Thyroid gland (tissue), 4 donors: ENCODE results near the gene DCT. TPM values are rescaled to one million over a fixed set of nuclear protein-coding genes. Genes with fewer than 3 reads are reported as not detected.
"Not testable (repeated sequence)": the region's sequence is repeated elsewhere in the genome, so short reads cannot be mapped to it uniquely, and the experiment has no call there.

Experiments used
- DNase-seq, 2 donors: peaks; one replicate each; pipeline ENCODE4 v3.0.0-alpha.2; 2019
- H3K27ac ChIP-seq, 3 donors: fragments of 200-600 bp; sonication (generic); 1 replicate in 2 of 3; 2 replicates in 1 of 3; pipeline ENCODE4 v1.5.1; 2016 to 2019; ENCODE audit warnings: mild to moderate bottlenecking in 1 of 3, moderate library complexity in 1 of 3
- H3K27me3 ChIP-seq: fragments of 200-600 bp; sonication (generic); one replicate; pipeline ENCODE4 v1.5.1; 2019
- H3K36me3 ChIP-seq, 2 donors: fragments of 200-600 bp; sonication (generic); one replicate each; pipeline ENCODE4 v1.5.1; 2016 to 2019
- H3K4me1 ChIP-seq, 2 donors: fragments of 200-600 bp; sonication (generic); one replicate each; pipeline ENCODE4 v1.5.1; 2017 to 2019
- H3K4me3 ChIP-seq, 3 donors: fragments of 200-600 bp; sonication (generic); replicated peaks in 1 of 3; 1 replicate in 2 of 3; 2 replicates in 1 of 3; pipeline ENCODE4 v1.5.1; 2016; ENCODE audit warnings: mild to moderate bottlenecking in 1 of 3
- H3K9me3 ChIP-seq: fragments of 200-600 bp; sonication (generic); one replicate; pipeline ENCODE4 v1.5.1; 2017
- CTCF ChIP-seq, 6 experiments: fragments of 200-600 bp in 3 of 6; fragments of 450-650 bp in 3 of 6; sonication (generic) in 3 of 6; IDR thresholded peaks; one replicate each; pipeline ENCODE4 v1.5.1; 2016 to 2019; ENCODE audit warnings: antibody characterized with exemption in 6 of 6, mild to moderate bottlenecking in 2 of 6, inconsistent platforms in 1 of 6, moderate library complexity in 1 of 6
- POLR2A ChIP-seq, 2 donors: fragments of 450-650 bp; IDR thresholded peaks; one replicate each; pipeline ENCODE4 v1.6.1; 2017; ENCODE audit warnings: antibody characterized with exemption in 2 of 2, mild to moderate bottlenecking in 2 of 2, moderate library complexity in 1 of 2
- WGBS, 2 donors: methylation state at CpG; one replicate each; pipeline ENCODE4 v1.1.5; 2017; 5-methylcytosine and 5-hydroxymethylcytosine counted together
- intact Hi-C: fragments of 100-400 bp; cut with DNase I; formaldehyde crosslinking; loops from one replicate; pipeline ENCODE4 v1.15.1; 2023
- total RNA-seq, 4 donors: library from RNA; depleted of rRNA; stranded (reverse); fragments of >200 nt; gene quantifications; one replicate each; pipeline ENCODE4 v1.2.3, GENCODE V29; 2016

DCT gene
- under 1 TPM in 3 of 4 donors, not detected in 1; 0.11 to 0.40 (median 0.20) TPM for total RNA-seq

GRCh38 chr13:94479616-94480015 is at the start of gene DCT:
Gene DCT (minus strand): TSS chr13:94479682. CDS start chr13:94479255, 427 bp downstream.
- no peaks in the 10 kb centered on the region for H3K4me1 ChIP-seq
- 29 to 38% methylated on average over 3 of the region's 3 CpGs for WGBS, 2 donors
- no peaks in the 10 kb centered on the region for H3K9me3 ChIP-seq
- no peak within 1 kb of the TSS for H3K4me3 ChIP-seq
- TF ChIP-seq POLR2A (IDR thresholded peaks at IDR 0.05), result no peak
- TF ChIP-seq CTCF (IDR thresholded peaks at IDR 0.05), result no peak
- no peak for DNase-seq
- intact Hi-C loops, result no loop called here
- H3K27me3 ChIP-seq, result no peaks in the 10 kb centered on the region
- no peak within 1 kb of the TSS for H3K27ac ChIP-seq
- H3K36me3 ChIP-seq, result no peaks in the 10 kb centered on the region

- H3K4me3 ChIP-seq, H3K4me1 ChIP-seq, H3K9me3 ChIP-seq, H3K36me3 ChIP-seq, H3K27me3 ChIP-seq, H3K27ac ChIP-seq, DNase-seq, intact Hi-C loops: not testable (repeated sequence)
- WGBS, 2 donors, result 50 to 53% methylated on average over 7 of the region's 7 CpGs
These were observed 47.5 kb upstream of the DCT start for GRCh38 chr13:94526956-94527355.

- no peaks in the 10 kb centered on the region for H3K9me3 ChIP-seq
- intact Hi-C loops, result no loop called here
- H3K27me3 ChIP-seq, result no peaks in the 10 kb centered on the region
- 89% methylated on average over 2 of the region's 2 CpGs for WGBS, 2 donors
- H3K36me3 ChIP-seq, result no peaks in the 10 kb centered on the region
- no peak overlapping the region for H3K27ac ChIP-seq
- no peaks in the 10 kb centered on the region for H3K4me1 ChIP-seq
- DNase-seq, result no peak
- H3K4me3 ChIP-seq, result no peak overlapping the region
- TF ChIP-seq POLR2A (IDR thresholded peaks at IDR 0.05) (no peak), CTCF (IDR thresholded peaks at IDR 0.05) (no peak)
These were observed 46.3 kb upstream of the DCT start for GRCh38 chr13:94525781-94526180.

GRCh38 chr13:94524407-94524806 is 44.9 kb upstream of the DCT start:
- TF ChIP-seq CTCF (IDR thresholded peaks at IDR 0.05) (no peak), POLR2A (IDR thresholded peaks at IDR 0.05) (no peak)

GRCh38 chr13:94520001-94520400 is 40.5 kb upstream of the DCT start:
- DNase-seq, result no peak
- no peak overlapping the region for H3K27ac ChIP-seq
- no peaks in the 10 kb centered on the region for H3K36me3 ChIP-seq
- TF ChIP-seq POLR2A (IDR thresholded peaks at IDR 0.05) (no peak), CTCF (IDR thresholded peaks at IDR 0.05) (no peak)
- intact Hi-C loops, result no loop called here
- no peaks in the 10 kb centered on the region for H3K27me3 ChIP-seq
- H3K4me3 ChIP-seq, result no peak overlapping the region
- no peaks in the 10 kb centered on the region for H3K9me3 ChIP-seq
- H3K4me1 ChIP-seq, result no peaks in the 10 kb centered on the region

More at GRCh38 chr13:94524407-94524806, 44.9 kb upstream of the DCT start:
- no peaks in the 10 kb centered on the region for H3K36me3 ChIP-seq
- no peaks in the 10 kb centered on the region for H3K27me3 ChIP-seq
- intact Hi-C loops, result no loop called here
- no peaks in the 10 kb centered on the region for H3K9me3 ChIP-seq
- H3K27ac ChIP-seq, result no peak overlapping the region
- DNase-seq, result no peak
- no peak overlapping the region for H3K4me3 ChIP-seq
- no peaks in the 10 kb centered on the region for H3K4me1 ChIP-seq
- 93 to 96% methylated on average over 4 to 7 of the region's 7 CpGs for WGBS, 2 donors

- H3K27ac ChIP-seq, result no peak overlapping the region
- 50 to 75% methylated on average over 1 of the region's 1 CpG for WGBS, 2 donors
- H3K27me3 ChIP-seq, result no peaks in the 10 kb centered on the region
- no peaks in the 10 kb centered on the region for H3K4me1 ChIP-seq
- no peak overlapping the region for H3K4me3 ChIP-seq
- no peaks in the 10 kb centered on the region for H3K9me3 ChIP-seq
- intact Hi-C loops, result no loop called here
- TF ChIP-seq CTCF (IDR thresholded peaks at IDR 0.05) (no peak), POLR2A (IDR thresholded peaks at IDR 0.05) (no peak)
- DNase-seq, result no peak
- H3K36me3 ChIP-seq, result no peaks in the 10 kb centered on the region
These were observed 37.0 kb upstream of the DCT start for GRCh38 chr13:94516456-94516855.
